K562 (cell line): ENCODE data around the gene MADD. TPM values are rescaled to one million over a fixed set of nuclear protein-coding genes. Genes with fewer than 3 reads are reported as not detected.
A peak's percentile ranks its signal among the peaks of the same experiment; 100 is the strongest.

ENCODE experiments used
- FOS ChIP-seq: IDR thresholded peaks from 3 replicates; pipeline ENCODE4 v1.6.1; 2011; ENCODE audit not compliant: insufficient read length; ENCODE audit errors: extremely low read depth
- HDAC8 ChIP-seq: fragments of 450-650 bp; IDR thresholded peaks from 2 replicates; pipeline ENCODE4 v1.6.1; 2016; ENCODE audit warnings: mild to moderate bottlenecking, missing genetic modification characterization, moderate library complexity, missing compliant biosample characterization
- MAFF ChIP-seq: IDR thresholded peaks from 2 replicates; pipeline ENCODE4 v1.6.1; 2012; ENCODE audit warnings: low read length, improper control_type of control experiment
- MBD2 ChIP-seq: sonication (generic); IDR thresholded peaks from 2 replicates; pipeline ENCODE4 v1.6.1; 2016; ENCODE audit warnings: low read depth, borderline replicate concordance
- NCOA1 ChIP-seq: fragments of 450-650 bp; IDR thresholded peaks from 2 replicates; pipeline ENCODE4 v1.6.1; 2016; ENCODE audit warnings: low read depth
- PTRF ChIP-seq: fragments of 450-650 bp; IDR thresholded peaks from 2 replicates; pipeline ENCODE4 v1.6.1; 2016; ENCODE audit warnings: mild to moderate bottlenecking, missing genetic modification characterization, missing compliant biosample characterization
- RBM17 ChIP-seq: fragments of 200-400 bp; formaldehyde crosslinking; IDR thresholded peaks from 2 replicates; pipeline ENCODE4 v1.6.1; 2017; ENCODE audit warnings: low read depth, mild to moderate bottlenecking, low read length, borderline replicate concordance
- TBL1XR1 ChIP-seq, 2 experiments: IDR thresholded peaks; 2 replicates each; pipeline ENCODE4 v1.6.1; 2012; ENCODE audit warnings: improper control_type of control experiment in 2 of 2, low read length in 2 of 2, mild to moderate bottlenecking in 1 of 2
- TBP ChIP-seq: optimal IDR thresholded peaks from 2 replicates; pipeline ENCODE3; 2011; ENCODE audit warnings: low read depth, low read length, improper control_type of control experiment
- ZNF184 ChIP-seq: sonication (generic); formaldehyde crosslinking; IDR thresholded peaks from 2 replicates; pipeline ENCODE4 v1.5.0; 2020; ENCODE audit warnings: missing genetic modification reagents
- ZNF263 ChIP-seq: sonication (generic); formaldehyde crosslinking; IDR thresholded peaks from 2 replicates; pipeline ENCODE4 v1.8.0; 2022; ENCODE audit warnings: mild to moderate bottlenecking, missing genetic modification reagents, borderline replicate concordance
- ZNF778 ChIP-seq: fragments of 450-650 bp; formaldehyde crosslinking; IDR thresholded peaks from 2 replicates; pipeline ENCODE4 v1.4.0; 2020; ENCODE audit warnings: mild to moderate bottlenecking, moderate library complexity
- polyA plus RNA-seq, 8 experiments: library from polyadenylated mRNA; depleted of rRNA in 4 of 8; stranded (reverse) in 5 of 8; unstranded in 3 of 8; fragments of >200 nt; fragmentation: Nextera tagmentation in 2 of 8; fragmentation: Illumina TruSeq in 1 of 8; extraction: Ambion mirVana in 2 of 8; extraction: Trizol in 1 of 8; gene quantifications; 2 replicates each; pipeline versions ENCODE4 v1.2.1 to v1.2.3, GENCODE V29; 2011 to 2014; ENCODE audit warnings: inconsistent platforms in 1 of 8, missing spikeins in 1 of 8
- total RNA-seq, 7 experiments: library from RNA; depleted of rRNA in 6 of 7; stranded (reverse); fragments of >200 nt in 6 of 7; fragmentation: Illumina TruSeq in 2 of 7; extraction: Trizol in 2 of 7; gene quantifications; 2 replicates each; pipeline versions ENCODE4 v1.2.1 to v1.2.3, GENCODE V29; 2011 to 2021; ENCODE audit warnings: low replicate concordance in 1 of 7
- TF ChIP-seq, protein P1 (sequence below): sonication (generic); formaldehyde crosslinking; IDR thresholded peaks from 2 replicates; pipeline ENCODE4 v1.8.1; 2023; ENCODE audit warnings: mild to moderate bottlenecking, missing genetic modification reagents
- TF ChIP-seq, protein P2 (sequence below): fragments of 250-450 bp; sonication (Bioruptor Pico); IDR thresholded peaks from 2 replicates; pipeline ENCODE4 v1.5.0; 2021
- TF ChIP-seq, protein P3 (sequence below), 2 experiments: fragments of 450-650 bp; IDR thresholded peaks; 2 replicates each; pipeline ENCODE4 v1.6.1; 2018; ENCODE audit warnings: mild to moderate bottlenecking in 2 of 2, low read depth in 1 of 2; ENCODE audit not compliant: partially characterized antibody in 2 of 2
- TF ChIP-seq, protein P4 (sequence below): fragments of 450-650 bp; formaldehyde crosslinking; conservative IDR thresholded peaks from 2 replicates; pipeline ENCODE4 v1.4.0; 2022; ENCODE audit warnings: mild to moderate bottlenecking, missing genetic modification characterization
- TF ChIP-seq, protein P5 (sequence below): sonication (generic); formaldehyde crosslinking; IDR thresholded peaks from 2 replicates; pipeline ENCODE4 v1.9.0; 2022; ENCODE audit warnings: mild to moderate bottlenecking, missing genetic modification reagents

Gene MADD
- total and polyA plus RNA-seq, 9 of the 15 experiments (the other 6 are each of a cell fraction or from before 2014, with no cell fraction given) = 0.68 to 57.6 (median 33.6) TPM

DNA sequence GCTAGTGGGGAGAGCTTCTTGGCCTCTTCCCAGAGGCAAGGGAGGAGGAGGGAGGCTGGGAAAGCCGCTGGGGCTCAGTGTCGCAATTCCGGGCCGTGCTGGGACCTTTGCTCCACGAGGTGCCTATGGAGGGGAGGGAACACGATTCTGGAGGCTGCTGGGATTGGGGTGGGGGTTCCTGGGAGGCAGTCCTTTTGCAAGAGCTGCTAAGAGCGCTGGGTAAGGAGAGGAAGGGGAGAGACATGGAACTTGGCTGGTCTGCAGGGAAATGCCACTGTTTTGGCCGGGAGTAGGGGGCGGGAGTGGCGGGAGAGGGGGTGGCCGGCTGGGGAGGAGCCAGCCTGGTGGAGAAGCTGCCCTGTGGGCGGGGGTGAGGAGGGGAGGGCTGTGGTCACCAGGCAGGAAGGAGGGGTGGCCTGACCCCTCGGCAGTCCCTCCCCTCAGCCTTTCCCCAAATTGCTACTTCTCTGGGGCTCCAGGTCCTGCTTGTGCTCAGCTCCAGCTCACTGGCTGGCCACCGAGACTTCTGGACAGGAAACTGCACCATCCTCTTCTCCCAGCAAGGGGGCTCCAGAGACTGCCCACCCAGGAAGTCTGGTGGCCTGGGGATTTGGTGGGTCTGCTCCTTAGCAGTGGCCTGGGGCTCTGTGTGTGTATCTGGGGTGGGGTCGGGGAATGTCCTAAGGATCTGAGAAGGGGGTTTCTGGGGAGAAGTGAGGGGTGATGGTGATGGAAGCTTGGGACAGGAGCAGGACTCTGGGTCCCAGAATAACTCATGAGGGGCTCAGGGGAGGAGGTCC lies 12.2 kb upstream of the MADD start, which contains the start of gene NR1H3 (continued):
- TF ChIP-seq TBP (no peak), HDAC8 (tag) (no peak), MBD2 (no peak), TBL1XR1 (IDR thresholded peaks at IDR 0.05; ENCODE audit: low read length in 2 of 2) (no peak), ZNF184 (CRISPR knock-in tag) (no peak), RBM17 (no peak), FOS (no peak), MAFF (no peak), ZNF778 (CRISPR knock-in tag) (no peak), ZNF263 (peak; percentile 52; the same call in 1 of the 2 replicates), NCOA1 (no peak), PTRF (tag) (no peak)
- TF ChIP-seq, protein P1, sequence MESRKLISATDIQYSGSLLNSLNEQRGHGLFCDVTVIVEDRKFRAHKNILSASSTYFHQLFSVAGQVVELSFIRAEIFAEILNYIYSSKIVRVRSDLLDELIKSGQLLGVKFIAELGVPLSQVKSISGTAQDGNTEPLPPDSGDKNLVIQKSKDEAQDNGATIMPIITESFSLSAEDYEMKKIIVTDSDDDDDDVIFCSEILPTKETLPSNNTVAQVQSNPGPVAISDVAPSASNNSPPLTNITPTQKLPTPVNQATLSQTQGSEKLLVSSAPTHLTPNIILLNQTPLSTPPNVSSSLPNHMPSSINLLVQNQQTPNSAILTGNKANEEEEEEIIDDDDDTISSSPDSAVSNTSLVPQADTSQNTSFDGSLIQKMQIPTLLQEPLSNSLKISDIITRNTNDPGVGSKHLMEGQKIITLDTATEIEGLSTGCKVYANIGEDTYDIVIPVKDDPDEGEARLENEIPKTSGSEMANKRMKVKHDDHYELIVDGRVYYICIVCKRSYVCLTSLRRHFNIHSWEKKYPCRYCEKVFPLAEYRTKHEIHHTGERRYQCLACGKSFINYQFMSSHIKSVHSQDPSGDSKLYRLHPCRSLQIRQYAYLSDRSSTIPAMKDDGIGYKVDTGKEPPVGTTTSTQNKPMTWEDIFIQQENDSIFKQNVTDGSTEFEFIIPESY = no peak
- TF ChIP-seq, protein P2, sequence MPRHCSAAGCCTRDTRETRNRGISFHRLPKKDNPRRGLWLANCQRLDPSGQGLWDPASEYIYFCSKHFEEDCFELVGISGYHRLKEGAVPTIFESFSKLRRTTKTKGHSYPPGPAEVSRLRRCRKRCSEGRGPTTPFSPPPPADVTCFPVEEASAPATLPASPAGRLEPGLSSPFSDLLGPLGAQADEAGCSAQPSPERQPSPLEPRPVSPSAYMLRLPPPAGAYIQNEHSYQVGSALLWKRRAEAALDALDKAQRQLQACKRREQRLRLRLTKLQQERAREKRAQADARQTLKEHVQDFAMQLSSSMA = no peak
- TF ChIP-seq, protein P3, sequence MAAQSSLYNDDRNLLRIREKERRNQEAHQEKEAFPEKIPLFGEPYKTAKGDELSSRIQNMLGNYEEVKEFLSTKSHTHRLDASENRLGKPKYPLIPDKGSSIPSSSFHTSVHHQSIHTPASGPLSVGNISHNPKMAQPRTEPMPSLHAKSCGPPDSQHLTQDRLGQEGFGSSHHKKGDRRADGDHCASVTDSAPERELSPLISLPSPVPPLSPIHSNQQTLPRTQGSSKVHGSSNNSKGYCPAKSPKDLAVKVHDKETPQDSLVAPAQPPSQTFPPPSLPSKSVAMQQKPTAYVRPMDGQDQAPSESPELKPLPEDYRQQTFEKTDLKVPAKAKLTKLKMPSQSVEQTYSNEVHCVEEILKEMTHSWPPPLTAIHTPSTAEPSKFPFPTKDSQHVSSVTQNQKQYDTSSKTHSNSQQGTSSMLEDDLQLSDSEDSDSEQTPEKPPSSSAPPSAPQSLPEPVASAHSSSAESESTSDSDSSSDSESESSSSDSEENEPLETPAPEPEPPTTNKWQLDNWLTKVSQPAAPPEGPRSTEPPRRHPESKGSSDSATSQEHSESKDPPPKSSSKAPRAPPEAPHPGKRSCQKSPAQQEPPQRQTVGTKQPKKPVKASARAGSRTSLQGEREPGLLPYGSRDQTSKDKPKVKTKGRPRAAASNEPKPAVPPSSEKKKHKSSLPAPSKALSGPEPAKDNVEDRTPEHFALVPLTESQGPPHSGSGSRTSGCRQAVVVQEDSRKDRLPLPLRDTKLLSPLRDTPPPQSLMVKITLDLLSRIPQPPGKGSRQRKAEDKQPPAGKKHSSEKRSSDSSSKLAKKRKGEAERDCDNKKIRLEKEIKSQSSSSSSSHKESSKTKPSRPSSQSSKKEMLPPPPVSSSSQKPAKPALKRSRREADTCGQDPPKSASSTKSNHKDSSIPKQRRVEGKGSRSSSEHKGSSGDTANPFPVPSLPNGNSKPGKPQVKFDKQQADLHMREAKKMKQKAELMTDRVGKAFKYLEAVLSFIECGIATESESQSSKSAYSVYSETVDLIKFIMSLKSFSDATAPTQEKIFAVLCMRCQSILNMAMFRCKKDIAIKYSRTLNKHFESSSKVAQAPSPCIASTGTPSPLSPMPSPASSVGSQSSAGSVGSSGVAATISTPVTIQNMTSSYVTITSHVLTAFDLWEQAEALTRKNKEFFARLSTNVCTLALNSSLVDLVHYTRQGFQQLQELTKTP (IDR thresholded peaks at IDR 0.05; ENCODE audit: low read depth in 1 of 2, partially characterized antibody in 2 of 2) = no peak
- TF ChIP-seq, protein P4, sequence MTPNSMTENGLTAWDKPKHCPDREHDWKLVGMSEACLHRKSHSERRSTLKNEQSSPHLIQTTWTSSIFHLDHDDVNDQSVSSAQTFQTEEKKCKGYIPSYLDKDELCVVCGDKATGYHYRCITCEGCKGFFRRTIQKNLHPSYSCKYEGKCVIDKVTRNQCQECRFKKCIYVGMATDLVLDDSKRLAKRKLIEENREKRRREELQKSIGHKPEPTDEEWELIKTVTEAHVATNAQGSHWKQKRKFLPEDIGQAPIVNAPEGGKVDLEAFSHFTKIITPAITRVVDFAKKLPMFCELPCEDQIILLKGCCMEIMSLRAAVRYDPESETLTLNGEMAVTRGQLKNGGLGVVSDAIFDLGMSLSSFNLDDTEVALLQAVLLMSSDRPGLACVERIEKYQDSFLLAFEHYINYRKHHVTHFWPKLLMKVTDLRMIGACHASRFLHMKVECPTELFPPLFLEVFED (CRISPR knock-in tag) = no peak
- TF ChIP-seq, protein P5, sequence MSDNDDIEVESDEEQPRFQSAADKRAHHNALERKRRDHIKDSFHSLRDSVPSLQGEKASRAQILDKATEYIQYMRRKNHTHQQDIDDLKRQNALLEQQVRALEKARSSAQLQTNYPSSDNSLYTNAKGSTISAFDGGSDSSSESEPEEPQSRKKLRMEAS = 0 out of 2 replicates have a peak, but pooled peaks have one; percentile 51
